Esophagus muscularis mucosa (tissue), 4 donors: ENCODE data around the gene TFAP2E. TPM values are rescaled to one million over a fixed set of nuclear protein-coding genes. Genes with fewer than 3 reads are reported as not detected.
A peak's percentile ranks its signal among the peaks of the same experiment; 100 is the strongest.

Source experiments
- DNase-seq: peaks from one replicate; pipeline ENCODE4 v3.0.0-alpha.2; 2017; ENCODE audit errors: extremely low spot score
- H3K27ac ChIP-seq, 4 donors: fragments of 200-600 bp; sonication (generic); replicated peaks in 1 of 4; 1 replicate in 3 of 4; 2 replicates in 1 of 4; pipeline ENCODE4 v1.5.1; 2016 to 2019; ENCODE audit warnings: mild to moderate bottlenecking in 1 of 4
- H3K27me3 ChIP-seq, 4 donors: fragments of 200-600 bp; sonication (generic); one replicate each; pipeline versions ENCODE4 v1.5.1 to v1.6.0; 2016 to 2019
- H3K36me3 ChIP-seq, 4 donors: fragments of 200-600 bp; sonication (generic); one replicate each; pipeline ENCODE4 v1.5.1; 2016 to 2019
- H3K4me1 ChIP-seq, 4 donors: fragments of 200-600 bp; sonication (generic); one replicate each; pipeline ENCODE4 v1.5.1; 2016 to 2019
- H3K4me3 ChIP-seq, 4 donors: fragments of 200-600 bp; sonication (generic); 1 replicate in 2 of 4; 2 replicates in 2 of 4; pipeline ENCODE4 v1.5.1; 2016 to 2019; ENCODE audit warnings: mild to moderate bottlenecking in 4 of 4, moderate library complexity in 1 of 4
- H3K9me3 ChIP-seq, 4 donors: fragments of 200-600 bp; sonication (generic); 1 replicate in 3 of 4; 2 replicates in 1 of 4; pipeline ENCODE4 v1.5.1; 2016 to 2019
- CTCF ChIP-seq, 3 experiments: fragments of 200-600 bp in 2 of 3; fragments of 450-650 bp in 1 of 3; sonication (generic) in 2 of 3; IDR thresholded peaks; one replicate each; pipeline ENCODE4 v1.5.1; 2017 to 2019; ENCODE audit warnings: antibody characterized with exemption in 3 of 3, mild to moderate bottlenecking in 2 of 3, moderate library complexity in 1 of 3
- EP300 ChIP-seq: sonication (generic); formaldehyde crosslinking; IDR thresholded peaks from one replicate; pipeline ENCODE4 v1.6.1; 2017; ENCODE audit warnings: antibody characterized with exemption
- POLR2A ChIP-seq: fragments of 450-650 bp; IDR thresholded peaks from one replicate; pipeline ENCODE4 v1.6.1; 2017; ENCODE audit warnings: antibody characterized with exemption, moderate library complexity, mild to moderate bottlenecking, low read depth
- POLR2AphosphoS5 ChIP-seq, 2 donors: sonication (generic); formaldehyde crosslinking; IDR thresholded peaks; one replicate each; pipeline ENCODE4 v1.6.1; 2017; ENCODE audit warnings: antibody characterized with exemption in 2 of 2
- WGBS: methylation state at CpG from one replicate; pipeline ENCODE4 v1.1.5; 2018; 5-methylcytosine and 5-hydroxymethylcytosine counted together
- intact Hi-C: fragments of 100-400 bp; cut with DNase I; formaldehyde crosslinking; loops from one replicate; pipeline ENCODE4 v1.15.1; 2023
- total RNA-seq, 4 donors: library from RNA; depleted of rRNA; stranded (reverse); fragments of >200 nt; gene quantifications; one replicate each; pipeline versions ENCODE4 v1.1.0 to v1.2.1, GENCODE V29; 2016

TFAP2E gene
- total RNA-seq, 4 donors from 2014 or later, result 0.33 to 0.71 (median 0.63) TPM; not detected in 1

DNA sequence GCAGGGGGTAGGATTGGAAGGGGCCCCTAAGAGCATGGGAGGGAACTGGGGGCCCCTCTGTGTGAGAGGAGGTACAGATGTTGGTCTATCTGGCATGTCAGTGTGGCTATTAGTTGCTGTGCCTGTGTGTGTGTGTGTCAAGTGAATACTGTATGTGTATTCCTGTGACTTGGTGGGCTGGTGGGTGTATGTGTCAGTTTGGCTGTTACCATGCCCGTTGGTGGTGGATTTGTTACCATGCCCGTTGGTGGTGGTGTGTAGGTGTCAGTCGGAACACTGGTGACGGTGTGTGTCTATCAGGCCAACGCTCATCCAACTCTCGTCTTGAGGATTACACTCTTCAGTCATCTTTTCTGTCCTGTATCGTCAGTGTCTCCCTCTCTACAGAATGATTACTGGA is 22.6 kb downstream of the TFAP2E start:
- no peak overlapping the region for H3K4me3 ChIP-seq
- no peak for TF ChIP-seq CTCF (IDR thresholded peaks at IDR 0.05)
- TF ChIP-seq POLR2A, result no peak
- no peak for TF ChIP-seq EP300
- TF ChIP-seq POLR2AphosphoS5 (IDR thresholded peaks at IDR 0.05), result peak in 1 of 2 donors; percentile 19
- H3K36me3 ChIP-seq, result peaks cover 0 to 33% (median 14%) of the 10 kb centered on the region in 4 donors
- intact Hi-C loops, result no loop called here
- no peaks in the 10 kb centered on the region for H3K27me3 ChIP-seq
- H3K4me1 ChIP-seq, result peaks cover 0 to 4% (median 0%) of the 10 kb centered on the region in 4 donors
- H3K27ac ChIP-seq, result no peak overlapping the region
- no peaks in the 10 kb centered on the region for H3K9me3 ChIP-seq
- 93% methylated on average over 7 of the region's 7 CpGs for WGBS
- DNase-seq, result no peak

GRCh38 chr1:35597870-35598269 is 24.8 kb downstream of the TFAP2E start:
- H3K9me3 ChIP-seq, result no peaks in the 10 kb centered on the region
- WGBS, result 76% methylated on average over 5 of the region's 5 CpGs
- H3K27me3 ChIP-seq, result no peaks in the 10 kb centered on the region
- no peak for TF ChIP-seq POLR2AphosphoS5 (IDR thresholded peaks at IDR 0.05)
- TF ChIP-seq EP300, result no peak
- TF ChIP-seq CTCF (IDR thresholded peaks at IDR 0.05), result no peak
- no peak for TF ChIP-seq POLR2A
- intact Hi-C loops, result no loop called here
- peaks cover 10 to 51% (median 29%) of the 10 kb centered on the region in 4 donors for H3K36me3 ChIP-seq
- no peak overlapping the region for H3K4me3 ChIP-seq
- DNase-seq, result no peak
- peaks cover 0 to 4% (median 0%) of the 10 kb centered on the region in 4 donors for H3K4me1 ChIP-seq
- H3K27ac ChIP-seq, result no peak overlapping the region

DNA sequence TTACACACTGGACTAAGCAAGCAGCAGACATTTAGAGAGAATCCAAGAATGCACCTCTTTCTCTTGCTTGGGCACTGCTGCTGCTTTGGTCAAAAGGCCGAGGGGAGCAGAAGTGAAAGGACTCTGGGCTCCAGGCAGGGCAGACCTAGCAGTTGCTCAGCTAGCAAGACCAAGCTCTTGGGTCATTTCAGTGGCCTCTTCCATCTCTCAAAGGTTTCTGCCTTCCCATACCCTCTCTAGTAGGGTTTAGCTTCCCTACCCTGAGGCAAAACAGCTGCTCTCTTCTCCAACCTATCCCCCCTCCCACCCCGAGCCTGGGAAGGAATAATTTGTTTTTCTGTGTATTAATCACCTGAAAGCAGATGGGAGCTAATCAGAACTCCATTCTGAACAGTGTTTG is 25.8 kb downstream of the TFAP2E start:
- TF ChIP-seq POLR2A (no peak), EP300 (no peak), POLR2AphosphoS5 (IDR thresholded peaks at IDR 0.05) (no peak), CTCF (IDR thresholded peaks at IDR 0.05) (no peak)
- DNase-seq, result no peak
- whole genome bisulfite sequencing, result 71% methylated on average over 2 of the region's 2 CpGs
- Histone ChIP-seq H3K36me3 (peaks cover 20 to 62% (median 39%) of the 10 kb centered on the region in 4 donors), H3K4me1 (no peaks in the 10 kb centered on the region), H3K9me3 (no peaks in the 10 kb centered on the region), H3K27ac (no peak overlapping the region), H3K27me3 (no peaks in the 10 kb centered on the region), H3K4me3 (no peak overlapping the region)
- intact Hi-C loops, result no loop called here

DNA sequence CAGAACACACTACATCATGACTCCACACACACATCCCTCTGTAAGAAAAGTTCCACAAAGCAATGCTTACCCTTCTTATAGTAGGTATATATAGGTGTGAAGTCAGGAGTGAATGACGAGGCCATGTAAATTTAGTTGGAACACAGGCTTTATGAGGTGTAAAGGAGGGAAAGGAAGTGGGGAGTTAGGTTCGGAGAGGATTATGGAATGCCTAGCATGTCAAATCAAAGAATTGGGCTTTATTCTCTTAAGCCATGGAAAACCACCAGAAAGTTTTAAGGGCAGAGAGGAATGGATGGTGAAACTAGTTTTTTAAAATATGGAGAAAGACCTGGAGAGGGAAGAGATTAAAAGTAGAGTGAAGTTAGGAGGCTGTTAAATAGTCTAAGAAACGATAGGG is 26.3 kb downstream of the TFAP2E start:
- WGBS, result 82% methylated on average over 3 of the region's 3 CpGs
- TF ChIP-seq CTCF (IDR thresholded peaks at IDR 0.05), result no peak
- no peak for TF ChIP-seq POLR2AphosphoS5 (IDR thresholded peaks at IDR 0.05)
- no peak for TF ChIP-seq EP300
- TF ChIP-seq POLR2A, result no peak
- no peaks in the 10 kb centered on the region for H3K27me3 ChIP-seq
- no peak overlapping the region for H3K27ac ChIP-seq
- no peak for DNase-seq
- H3K4me3 ChIP-seq, result no peak overlapping the region
- H3K9me3 ChIP-seq, result no peaks in the 10 kb centered on the region
- peaks cover 24 to 67% (median 44%) of the 10 kb centered on the region in 4 donors for H3K36me3 ChIP-seq
- intact Hi-C loops, result no loop called here
- no peaks in the 10 kb centered on the region for H3K4me1 ChIP-seq

DNA sequence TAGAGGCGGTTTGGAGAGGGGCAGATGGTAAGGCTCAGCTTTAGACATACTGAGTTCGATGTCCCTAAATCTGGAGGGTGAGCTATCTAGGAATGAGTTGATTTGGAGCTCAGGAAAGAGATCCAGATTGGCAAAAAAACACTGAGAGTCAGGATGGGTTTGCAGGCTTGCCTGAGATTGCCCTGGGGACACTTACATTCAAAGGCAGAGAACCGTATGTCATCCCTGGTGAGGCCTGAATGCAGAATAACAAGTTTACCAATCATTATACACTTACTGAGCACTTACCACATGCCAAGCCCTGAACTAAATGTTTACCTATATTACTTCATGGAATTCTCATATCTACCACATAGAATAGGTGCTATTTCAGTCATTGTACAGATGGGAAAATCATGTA is 27.5 kb downstream of the TFAP2E start:
- intact Hi-C loops, result no loop called here
- 92% methylated on average over 3 of the region's 3 CpGs for whole genome bisulfite sequencing
- Histone ChIP-seq H3K4me3 (no peak overlapping the region), H3K4me1 (no peaks in the 10 kb centered on the region), H3K27ac (no peak overlapping the region), H3K9me3 (no peaks in the 10 kb centered on the region), H3K36me3 (peaks cover 31 to 75% (median 55%) of the 10 kb centered on the region in 4 donors), H3K27me3 (no peaks in the 10 kb centered on the region)
- no peak for TF ChIP-seq EP300
- TF ChIP-seq POLR2A, result no peak
- TF ChIP-seq CTCF (IDR thresholded peaks at IDR 0.05), result no peak
- TF ChIP-seq POLR2AphosphoS5 (IDR thresholded peaks at IDR 0.05), result no peak
- no peak for DNase-seq
